NT2/D1 (cell line): Measurements from ENCODE around the gene GRSF1.

ENCODE experiments used
- SUZ12 ChIP-seq: IDR thresholded peaks from 2 replicates; pipeline ENCODE4 v1.6.1; 2011; ENCODE audit not compliant: insufficient read length, insufficient read depth; ENCODE audit errors: extremely low read depth
- YY1 ChIP-seq: IDR thresholded peaks from 2 replicates; pipeline ENCODE4 v1.6.1; 2011; ENCODE audit not compliant: insufficient read length, insufficient read depth
- ZNF274 ChIP-seq: IDR thresholded peaks from 2 replicates; pipeline ENCODE4 v1.6.1; 2011; ENCODE audit warnings: mild to moderate bottlenecking, low read depth, low read length

DNA sequence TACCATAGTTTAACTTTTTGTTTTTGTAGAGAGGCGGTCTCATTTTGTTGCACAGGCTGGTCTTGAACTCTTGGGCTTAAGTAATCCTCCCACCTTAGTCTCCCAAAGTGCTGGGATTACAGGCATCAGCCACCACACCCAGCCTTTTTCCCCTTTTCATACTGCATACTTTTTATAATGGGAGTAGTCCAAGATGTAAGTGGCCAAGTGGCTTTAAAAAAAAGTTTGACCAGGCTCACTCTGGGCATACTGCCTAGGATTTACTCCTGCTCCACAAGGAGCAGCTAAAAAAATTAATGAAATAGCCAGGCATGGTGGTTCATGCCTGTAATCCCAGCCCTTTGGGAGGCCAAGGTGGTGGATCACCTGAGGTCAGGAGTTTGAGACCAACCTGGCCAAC is 6.0 kb downstream of the GRSF1 start:
- TF ChIP-seq YY1 (no peak), SUZ12 (no peak), ZNF274 (no peak)
